CD4-positive, alpha-beta T cell treated with Interleukin-6 for 4 hours (primary cell): ENCODE measurements around the gene CSTF2T.
"Not testable (repeated sequence)": the region's sequence is repeated elsewhere in the genome, so short reads cannot be mapped to it uniquely, and the experiment has no call there.

Source experiments
- DNase-seq: peaks from one replicate; pipeline ENCODE4 v3.0.0-alpha.2; 2020; ENCODE audit warnings: mixed read lengths

CSTF2T gene

GRCh38 chr10:51696251-51696650, 3.1 kb downstream of the CSTF2T start:
- no peak for DNase-seq

GRCh38 chr10:51694086-51694768, 5.2 kb downstream of the CSTF2T start:
- DNase-seq, result no peak

GRCh38 chr10:51691135-51691534, 8.3 kb downstream of the CSTF2T start:
- DNase-seq, result no peak

- DNase-seq, result no peak
Measured at GRCh38 chr10:51689536-51689935, 9.9 kb downstream of the CSTF2T start.

- DNase-seq, result not testable (repeated sequence)
Measured at GRCh38 chr10:51688826-51689225, 10.6 kb downstream of the CSTF2T start.

- DNase-seq, result no peak
Measured at GRCh38 chr10:51687296-51687695, 12.1 kb downstream of the CSTF2T start.

- no peak for DNase-seq
Measured at GRCh38 chr10:51685768-51686167, 13.6 kb downstream of the CSTF2T start.

- DNase-seq, result no peak
Measured at GRCh38 chr10:51683031-51683691, 16.2 kb downstream of the CSTF2T start.

GRCh38 chr10:51679841-51680240, 19.6 kb downstream of the CSTF2T start:
- DNase-seq, result no peak

GRCh38 chr10:51675088-51675487, 24.3 kb downstream of the CSTF2T start:
- no peak for DNase-seq

- DNase-seq, result no peak
Measured at GRCh38 chr10:51672039-51672535, 27.3 kb downstream of the CSTF2T start.

GRCh38 chr10:51669041-51669440, 30.4 kb downstream of the CSTF2T start:
- no peak for DNase-seq

GRCh38 chr10:51668336-51668689, 31.1 kb downstream of the CSTF2T start:
- DNase-seq, result no peak

- DNase-seq, result no peak
Measured at GRCh38 chr10:51667678-51668335, 31.6 kb downstream of the CSTF2T start.

- DNase-seq, result no peak
Measured at GRCh38 chr10:51666456-51666855, 32.9 kb downstream of the CSTF2T start.

GRCh38 chr10:51663086-51663485, 36.3 kb downstream of the CSTF2T start:
- no peak for DNase-seq

GRCh38 chr10:51659344-51659743, 40.1 kb downstream of the CSTF2T start:
- DNase-seq, result no peak

GRCh38 chr10:51658000-51658399, 41.4 kb downstream of the CSTF2T start:
- DNase-seq, result no peak

- DNase-seq, result no peak
Measured at GRCh38 chr10:51656503-51656902, 42.9 kb downstream of the CSTF2T start.

GRCh38 chr10:51654918-51655317, 44.5 kb downstream of the CSTF2T start:
- DNase-seq, result no peak

GRCh38 chr10:51653025-51653424, 46.4 kb downstream of the CSTF2T start:
- no peak for DNase-seq

- no peak for DNase-seq
Measured at GRCh38 chr10:51651063-51651462, 48.3 kb downstream of the CSTF2T start.

GRCh38 chr10:51649064-51649463, 50.3 kb downstream of the CSTF2T start:
- DNase-seq, result no peak
